HG02763 (cell line): Measurements from ENCODE around the gene SPAG6.

Experiments used
- ATAC-seq: cut with Tn5 transposase; IDR thresholded peaks from one replicate; pipeline ENCODE4 v1.9.1; 2021; ENCODE audit warnings: mild to moderate bottlenecking, moderate library complexity; ENCODE audit not compliant: unreplicated experiment

The SPAG6 gene

GRCh38 chr10:22429981-22430421, 84.7 kb downstream of the SPAG6 start:
- no peak for ATAC-seq

GRCh38 chr10:22433875-22434274, 88.6 kb downstream of the SPAG6 start:
- no peak for ATAC-seq

- no peak for ATAC-seq
Observed at GRCh38 chr10:22434521-22434920, 89.2 kb downstream of the SPAG6 start.

- ATAC-seq, result no peak
Observed at GRCh38 chr10:22435650-22436049, 90.4 kb downstream of the SPAG6 start.

- ATAC-seq, result no peak
Observed at GRCh38 chr10:22436526-22436892, 91.2 kb downstream of the SPAG6 start.

GRCh38 chr10:22436893-22437619, 91.8 kb downstream of the SPAG6 start:
- ATAC-seq, result peak; percentile 64

- ATAC-seq, result peak; percentile 34
Observed at GRCh38 chr10:22437620-22438588, 92.6 kb downstream of the SPAG6 start.

- no peak for ATAC-seq
Observed at GRCh38 chr10:22438711-22439110, 93.4 kb downstream of the SPAG6 start.

- no peak for ATAC-seq
Observed at GRCh38 chr10:22442063-22442462, 96.8 kb downstream of the SPAG6 start.

- no peak for ATAC-seq
Observed at GRCh38 chr10:22442468-22442867, 97.2 kb downstream of the SPAG6 start.

GRCh38 chr10:22443175-22443901, 98.0 kb downstream of the SPAG6 start:
- ATAC-seq, result no peak

GRCh38 chr10:22444219-22444788, 99.0 kb downstream of the SPAG6 start:
- ATAC-seq, result no peak

- no peak for ATAC-seq
Observed at GRCh38 chr10:22445495-22445894, 100.2 kb downstream of the SPAG6 start.

- no peak for ATAC-seq
Observed at GRCh38 chr10:22447068-22447467, 101.8 kb downstream of the SPAG6 start.

GRCh38 chr10:22451346-22451745, 106.0 kb downstream of the SPAG6 start:
- ATAC-seq, result no peak

- no peak for ATAC-seq
Observed at GRCh38 chr10:22453320-22453719, 108.0 kb downstream of the SPAG6 start.

- ATAC-seq, result no peak
Observed at GRCh38 chr10:22453948-22454591, 108.8 kb downstream of the SPAG6 start.

GRCh38 chr10:22454634-22455033, 109.3 kb downstream of the SPAG6 start:
- ATAC-seq, result no peak

GRCh38 chr10:22455068-22455857, 110.0 kb downstream of the SPAG6 start:
- ATAC-seq, result no peak

- no peak for ATAC-seq
Observed at GRCh38 chr10:22456486-22456885, 111.2 kb downstream of the SPAG6 start.
